Karpas-422 (cell line): Measurements from ENCODE around the gene VWC2L. TPM values are rescaled to one million over a fixed set of nuclear protein-coding genes. Genes with fewer than 3 reads are reported as not detected.

ENCODE experiments used
- DNase-seq: peaks from one replicate; pipeline ENCODE4 v3.0.0-alpha.2; 2015
- H2AFZ ChIP-seq: fragments of 200-600 bp; sonication (generic); 2 replicates; pipeline ENCODE4 v1.6.1; 2014; ENCODE audit warnings: antibody characterized with exemption, low read length, mixed read lengths
- H3K27ac ChIP-seq: fragments of 200-600 bp; sonication (generic); 2 replicates; pipeline ENCODE4 v1.5.1; 2014; ENCODE audit warnings: mild to moderate bottlenecking, low read length, moderate library complexity
- H3K27me3 ChIP-seq: fragments of 200-600 bp; sonication (generic); 2 replicates; pipeline ENCODE4 v1.6.1; 2014; ENCODE audit warnings: low read length, mixed read lengths
- H3K36me3 ChIP-seq: fragments of 200-600 bp; sonication (generic); 2 replicates; pipeline ENCODE4 v1.6.1; 2014; ENCODE audit warnings: low read length, mixed read lengths; ENCODE audit not compliant: insufficient read depth
- H3K4me1 ChIP-seq: fragments of 200-600 bp; sonication (generic); 2 replicates; pipeline ENCODE4 v1.6.1; 2014; ENCODE audit warnings: mild to moderate bottlenecking, low read length, mixed read lengths
- H3K4me2 ChIP-seq: fragments of 200-600 bp; sonication (generic); 2 replicates; pipeline ENCODE4 v1.6.1; 2014; ENCODE audit warnings: low read length, low read depth, mild to moderate bottlenecking; ENCODE audit not compliant: poor library complexity, severe bottlenecking
- H3K4me3 ChIP-seq: fragments of 200-600 bp; sonication (generic); 2 replicates; pipeline ENCODE4 v1.5.1; 2014; ENCODE audit warnings: mild to moderate bottlenecking, antibody characterized with exemption, low read length, mixed read lengths
- H3K79me2 ChIP-seq: fragments of 200-600 bp; sonication (generic); 2 replicates; pipeline ENCODE4 v1.6.1; 2014; ENCODE audit warnings: mild to moderate bottlenecking, low read length, mixed read lengths
- H3K9ac ChIP-seq: fragments of 200-600 bp; sonication (generic); 2 replicates; pipeline ENCODE4 v1.6.0; 2014; ENCODE audit warnings: low read length
- H3K9me2 ChIP-seq: fragments of 200-600 bp; sonication (generic), shearing (Covaris generic); replicated peaks from 2 replicates; pipeline ENCODE4 v1.6.0; 2014; ENCODE audit warnings: mild to moderate bottlenecking, low read length, moderate library complexity; ENCODE audit not compliant: insufficient read depth
- H3K9me3 ChIP-seq: fragments of 300-700, 200-600 bp; sonication (generic); 2 replicates; pipeline ENCODE4 v1.6.1; 2014; ENCODE audit warnings: low read length, mixed read lengths
- H4K20me1 ChIP-seq: fragments of 200-600 bp; sonication (generic); 2 replicates; pipeline ENCODE4 v1.6.1; 2014; ENCODE audit warnings: mild to moderate bottlenecking, antibody characterized with exemption, low read length, low read depth; ENCODE audit not compliant: insufficient read depth
- total RNA-seq: library from RNA; depleted of rRNA; stranded (reverse); fragments of >200 nt; shearing (Covaris generic); gene quantifications from 2 replicates; pipeline ENCODE4 v1.2.3, GENCODE V29; 2014; ENCODE audit warnings: low replicate concordance

The VWC2L gene
- total RNA-seq, 1 experiment from 2014 or later = not detected

DNA sequence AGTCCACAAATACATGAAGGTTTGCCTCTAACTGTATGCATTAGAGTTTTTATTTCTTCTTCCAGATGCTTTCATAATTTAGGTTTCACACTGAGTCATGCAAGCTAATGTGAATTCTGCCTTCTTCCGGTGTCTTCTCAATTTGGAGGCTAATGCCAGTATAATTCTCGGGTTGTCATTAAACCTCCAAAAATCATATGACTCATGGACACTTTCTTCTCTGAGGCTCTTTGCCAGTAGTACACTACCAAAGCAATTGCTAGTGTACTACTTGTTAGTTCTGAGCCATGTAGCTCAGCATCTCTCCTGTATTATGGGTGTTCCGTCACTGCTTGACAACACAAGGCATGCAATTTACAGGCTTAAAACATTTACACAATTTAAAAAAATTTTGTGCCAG is 137.1 kb downstream of the VWC2L start:
- Histone ChIP-seq H3K36me3 (no peaks in the 10 kb centered on the region), H3K9me2 (peaks cover 3% of the 10 kb centered on the region; the same call in 1 of the 2 replicates), H3K4me3 (no peak overlapping the region), H4K20me1 (no peaks in the 10 kb centered on the region), H3K4me2 (no peak overlapping the region), H3K27ac (no peak overlapping the region), H3K9me3 (no peaks in the 10 kb centered on the region), H3K79me2 (no peaks in the 10 kb centered on the region), H3K27me3 (no peaks in the 10 kb centered on the region), H3K4me1 (no peaks in the 10 kb centered on the region), H2AFZ (no peak overlapping the region), H3K9ac (no peak overlapping the region)
- DNase-seq = no peak

DNA sequence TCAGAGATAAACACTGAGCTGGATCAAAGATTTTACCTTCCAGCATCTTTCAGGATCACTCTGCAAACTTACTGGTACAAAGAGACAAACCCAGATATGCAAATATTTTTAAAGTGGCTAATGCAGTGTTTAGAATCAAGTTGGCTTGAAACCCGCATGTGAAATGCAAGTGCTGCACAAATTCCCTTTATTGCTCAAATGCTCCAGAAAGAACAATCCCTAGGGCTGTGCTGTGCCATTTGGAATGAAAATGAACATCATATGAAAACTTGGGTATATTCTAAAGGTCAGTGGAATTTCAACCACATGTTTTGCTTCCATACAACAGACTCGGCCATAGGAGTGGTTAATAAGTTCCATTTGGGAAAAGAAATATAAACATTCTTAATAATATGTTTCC is 139.1 kb downstream of the VWC2L start:
- H3K79me2 ChIP-seq = no peaks in the 10 kb centered on the region
- no peak overlapping the region for H3K9ac ChIP-seq
- H3K9me3 ChIP-seq = no peaks in the 10 kb centered on the region
- no peaks in the 10 kb centered on the region for H3K36me3 ChIP-seq
- DNase-seq = no peak
- no peak overlapping the region for H2AFZ ChIP-seq
- peaks cover 3% of the 10 kb centered on the region; the same call in 1 of the 2 replicates for H3K9me2 ChIP-seq
- no peaks in the 10 kb centered on the region for H3K27me3 ChIP-seq
- H3K4me3 ChIP-seq = no peak overlapping the region
- no peak overlapping the region for H3K4me2 ChIP-seq
- no peaks in the 10 kb centered on the region for H4K20me1 ChIP-seq
- H3K4me1 ChIP-seq = no peaks in the 10 kb centered on the region
- H3K27ac ChIP-seq = no peak overlapping the region

DNA sequence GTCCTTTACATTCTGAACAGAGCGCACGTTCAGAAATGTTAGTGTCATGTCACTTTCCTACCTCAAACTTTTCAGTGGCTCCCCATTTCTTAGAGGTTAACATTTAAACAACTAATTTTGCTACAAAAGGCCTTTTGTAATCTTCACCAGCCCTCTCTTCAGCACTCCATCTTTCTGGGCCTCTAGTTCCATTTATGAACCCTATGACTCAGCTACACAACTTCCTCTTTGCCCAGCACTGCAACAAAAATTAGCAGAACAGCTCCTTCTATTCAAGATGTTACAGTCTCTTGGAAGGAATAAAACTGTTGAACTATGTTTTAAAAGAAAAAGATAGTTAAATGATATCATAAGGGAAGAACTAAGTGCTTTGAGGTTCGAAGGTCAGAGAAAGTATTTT is 139.9 kb downstream of the VWC2L start:
- no peak overlapping the region for H2AFZ ChIP-seq
- H3K27ac ChIP-seq = no peak overlapping the region
- no peak overlapping the region for H3K4me2 ChIP-seq
- H4K20me1 ChIP-seq = no peaks in the 10 kb centered on the region
- H3K9me2 ChIP-seq = peaks cover 3% of the 10 kb centered on the region; the same call in 1 of the 2 replicates
- H3K9ac ChIP-seq = no peak overlapping the region
- H3K36me3 ChIP-seq = no peaks in the 10 kb centered on the region
- no peak for DNase-seq
- no peaks in the 10 kb centered on the region for H3K4me1 ChIP-seq
- H3K9me3 ChIP-seq = no peaks in the 10 kb centered on the region
- H3K4me3 ChIP-seq = no peak overlapping the region
- H3K27me3 ChIP-seq = no peaks in the 10 kb centered on the region
- no peaks in the 10 kb centered on the region for H3K79me2 ChIP-seq

DNA sequence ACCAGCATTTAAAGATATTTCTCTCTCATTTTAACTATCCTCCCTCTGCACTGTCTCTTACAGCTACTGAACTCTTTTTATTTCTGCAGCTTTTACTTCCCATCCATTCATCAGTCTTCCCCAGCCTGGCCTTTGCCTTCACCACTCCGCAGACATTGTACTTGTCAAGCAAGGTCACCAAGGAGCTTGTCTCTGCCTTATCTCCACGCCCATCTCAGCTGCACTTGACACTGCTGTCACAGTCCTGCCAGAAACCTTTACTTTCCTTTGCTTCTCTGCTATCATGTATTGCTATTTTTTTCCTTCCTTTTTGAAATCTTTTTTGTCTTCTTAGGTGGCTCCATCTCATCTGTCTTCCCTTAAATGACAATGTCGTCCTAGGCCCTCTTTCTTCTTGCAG is 147.0 kb downstream of the VWC2L start:
- Histone ChIP-seq H4K20me1 (no peaks in the 10 kb centered on the region), H2AFZ (no peak overlapping the region), H3K79me2 (no peaks in the 10 kb centered on the region), H3K27me3 (no peaks in the 10 kb centered on the region), H3K36me3 (no peaks in the 10 kb centered on the region), H3K4me1 (no peaks in the 10 kb centered on the region), H3K9ac (no peak overlapping the region), H3K9me2 (no peaks in the 10 kb centered on the region), H3K27ac (no peak overlapping the region), H3K4me3 (no peak overlapping the region), H3K4me2 (no peak overlapping the region), H3K9me3 (no peaks in the 10 kb centered on the region)
- DNase-seq = no peak

GRCh38 chr2:214558341-214558740 is 147.5 kb downstream of the VWC2L start:
- no peak overlapping the region for H3K27ac ChIP-seq
- no peak overlapping the region for H3K9ac ChIP-seq
- H2AFZ ChIP-seq = no peak overlapping the region
- no peaks in the 10 kb centered on the region for H4K20me1 ChIP-seq
- no peaks in the 10 kb centered on the region for H3K9me2 ChIP-seq
- no peak for DNase-seq
- H3K36me3 ChIP-seq = no peaks in the 10 kb centered on the region
- no peak overlapping the region for H3K4me2 ChIP-seq
- H3K9me3 ChIP-seq = no peaks in the 10 kb centered on the region
- H3K4me1 ChIP-seq = no peaks in the 10 kb centered on the region
- H3K27me3 ChIP-seq = no peaks in the 10 kb centered on the region
- no peaks in the 10 kb centered on the region for H3K79me2 ChIP-seq
- H3K4me3 ChIP-seq = no peak overlapping the region

- no peaks in the 10 kb centered on the region for H3K9me3 ChIP-seq
- no peaks in the 10 kb centered on the region for H3K36me3 ChIP-seq
- no peaks in the 10 kb centered on the region for H3K4me1 ChIP-seq
- no peaks in the 10 kb centered on the region for H3K9me2 ChIP-seq
- no peaks in the 10 kb centered on the region for H3K27me3 ChIP-seq
- no peaks in the 10 kb centered on the region for H4K20me1 ChIP-seq
- no peak overlapping the region for H3K4me2 ChIP-seq
- no peak overlapping the region for H3K4me3 ChIP-seq
- H3K79me2 ChIP-seq = no peaks in the 10 kb centered on the region
- DNase-seq = no peak
- no peak overlapping the region for H3K9ac ChIP-seq
- no peak overlapping the region for H3K27ac ChIP-seq
- H2AFZ ChIP-seq = no peak overlapping the region
Observed at GRCh38 chr2:214560176-214560575, 149.3 kb downstream of the VWC2L start.

DNA sequence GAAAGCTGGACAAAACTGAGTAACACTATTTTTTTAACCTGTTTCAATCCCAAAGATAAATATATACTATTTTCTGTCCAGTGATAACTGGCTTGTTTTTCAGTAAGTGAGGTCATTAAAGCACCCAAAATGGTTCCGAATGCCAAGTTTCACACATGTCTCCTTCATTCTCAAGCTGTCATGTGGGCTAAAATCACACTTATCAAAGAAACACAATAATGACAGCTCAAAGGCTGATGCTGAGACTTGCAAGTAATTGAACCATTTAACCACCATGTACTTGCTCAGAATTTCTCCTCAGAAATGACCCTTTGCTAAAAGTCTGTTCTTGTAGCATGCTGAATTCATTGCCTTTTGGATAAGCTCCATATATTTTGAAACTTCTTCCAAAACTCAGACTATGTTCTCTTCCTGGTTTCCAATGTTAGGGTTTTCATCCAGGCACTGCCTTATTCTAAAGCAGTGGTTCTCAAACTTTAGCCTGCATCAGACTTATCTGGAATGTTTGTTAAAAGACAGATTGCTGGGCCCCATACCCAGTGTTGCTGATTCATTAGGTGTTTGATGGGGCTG is 149.8 kb downstream of the VWC2L start:
- DNase-seq = no peak
- no peak overlapping the region for H3K4me3 ChIP-seq
- H3K9ac ChIP-seq = no peak overlapping the region
- H2AFZ ChIP-seq = no peak overlapping the region
- H3K4me2 ChIP-seq = no peak overlapping the region
- no peaks in the 10 kb centered on the region for H3K36me3 ChIP-seq
- H3K9me2 ChIP-seq = no peaks in the 10 kb centered on the region
- no peaks in the 10 kb centered on the region for H4K20me1 ChIP-seq
- H3K27me3 ChIP-seq = no peaks in the 10 kb centered on the region
- no peaks in the 10 kb centered on the region for H3K9me3 ChIP-seq
- no peaks in the 10 kb centered on the region for H3K79me2 ChIP-seq
- H3K27ac ChIP-seq = no peak overlapping the region
- H3K4me1 ChIP-seq = no peaks in the 10 kb centered on the region

- Histone ChIP-seq H3K4me2 (no peak overlapping the region), H3K9me2 (no peaks in the 10 kb centered on the region), H4K20me1 (no peaks in the 10 kb centered on the region), H3K4me1 (no peaks in the 10 kb centered on the region), H3K27me3 (no peaks in the 10 kb centered on the region), H3K27ac (no peak overlapping the region), H3K9ac (no peak overlapping the region), H2AFZ (no peak overlapping the region), H3K36me3 (no peaks in the 10 kb centered on the region), H3K9me3 (no peaks in the 10 kb centered on the region), H3K4me3 (no peak overlapping the region), H3K79me2 (no peaks in the 10 kb centered on the region)
- DNase-seq = no peak
Observed at GRCh38 chr2:214565246-214565645, 154.4 kb downstream of the VWC2L start.

DNA sequence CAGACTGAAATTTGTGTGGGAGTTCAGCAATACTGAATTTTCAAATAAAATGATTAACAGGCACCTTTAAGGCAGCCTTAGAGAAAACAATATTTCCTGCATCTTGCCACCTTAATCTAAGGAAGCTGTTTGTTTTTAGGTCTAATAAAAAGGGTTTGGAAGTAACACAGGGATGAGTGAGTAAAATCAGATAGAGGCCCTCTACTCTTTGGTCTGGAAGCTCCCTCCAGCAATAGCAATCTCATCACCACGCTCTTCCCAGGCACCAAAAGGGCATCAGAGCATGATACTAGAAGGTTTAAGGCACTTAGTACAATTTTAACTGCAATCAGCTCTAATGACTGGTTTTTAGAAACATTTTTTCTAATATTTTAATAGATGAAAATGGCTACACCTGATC is 155.6 kb downstream of the VWC2L start:
- Histone ChIP-seq H3K4me1 (no peaks in the 10 kb centered on the region), H3K4me2 (no peak overlapping the region), H3K9me2 (no peaks in the 10 kb centered on the region), H3K36me3 (no peaks in the 10 kb centered on the region), H3K9me3 (no peaks in the 10 kb centered on the region), H3K79me2 (no peaks in the 10 kb centered on the region), H4K20me1 (no peaks in the 10 kb centered on the region), H3K4me3 (no peak overlapping the region), H3K27ac (no peak overlapping the region), H3K27me3 (no peaks in the 10 kb centered on the region), H3K9ac (no peak overlapping the region), H2AFZ (no peak overlapping the region)
- DNase-seq = no peak
